Stomach (tissue), 9 donors: ENCODE results near the gene CAPZB. TPM values are rescaled to one million over a fixed set of nuclear protein-coding genes. Genes with fewer than 3 reads are reported as not detected.

Source experiments
- DNase-seq, 2 donors: peaks; one replicate each; pipeline versions ENCODE4 v3.0.0 to v3.0.0-alpha.2; 2013 to 2019
- H3K27ac ChIP-seq, 5 donors: fragments of 200-600 bp in 4 of 5; sonication (generic) in 4 of 5; one replicate each; pipeline ENCODE4 v1.5.1; 2013 to 2019; ENCODE audit warnings: mild to moderate bottlenecking in 1 of 5, moderate library complexity in 1 of 5
- H3K27me3 ChIP-seq, 3 donors: fragments of 200-600 bp; sonication (generic); one replicate each; pipeline ENCODE4 v1.5.1; 2017 to 2019; ENCODE audit warnings: mixed run types in 1 of 3
- H3K36me3 ChIP-seq, 4 donors: fragments of 200-600 bp; sonication (generic); 1 replicate in 3 of 4; 2 replicates in 1 of 4; pipeline ENCODE4 v1.5.1; 2016 to 2019
- H3K4me1 ChIP-seq, 4 donors: fragments of 200-600 bp; sonication (generic); one replicate each; pipeline ENCODE4 v1.5.1; 2016 to 2019
- H3K4me3 ChIP-seq, 4 donors: fragments of 200-600 bp; sonication (generic) in 3 of 4; one replicate each; pipeline ENCODE4 v1.5.1; 2016 to 2019; ENCODE audit warnings: mild to moderate bottlenecking in 1 of 4
- H3K9me3 ChIP-seq, 4 donors: fragments of 200-600 bp; sonication (generic); one replicate each; pipeline ENCODE4 v1.5.1; 2016 to 2019
- CTCF ChIP-seq, 7 experiments: fragments of 450-650 bp in 4 of 7; fragments of 200-600 bp in 3 of 7; sonication (generic) in 3 of 7; IDR thresholded peaks; one replicate each; pipeline ENCODE4 v1.5.1; 2016 to 2019; ENCODE audit warnings: antibody characterized with exemption in 7 of 7, control low read depth in 2 of 7, mild to moderate bottlenecking in 1 of 7
- EP300 ChIP-seq: sonication (generic); formaldehyde crosslinking; IDR thresholded peaks from one replicate; pipeline ENCODE4 v1.6.1; 2017; ENCODE audit warnings: antibody characterized with exemption
- POLR2A ChIP-seq, 4 donors: fragments of 450-650 bp; IDR thresholded peaks; one replicate each; pipeline ENCODE4 v1.6.1; 2016; ENCODE audit warnings: antibody characterized with exemption in 4 of 4, control low read depth in 2 of 4, mild to moderate bottlenecking in 1 of 4, moderate library complexity in 1 of 4
- POLR2AphosphoS5 ChIP-seq, 3 donors: sonication (generic); formaldehyde crosslinking; IDR thresholded peaks; one replicate each; pipeline ENCODE4 v1.6.1; 2016; ENCODE audit warnings: antibody characterized with exemption in 3 of 3
- WGBS, 5 donors: extraction: QIAGEN DNeasy Blood & Tissue Kit in 3 of 5; methylation state at CpG; one replicate each; pipeline versions ENCODE4 v1.1.5 to v1.1.7; 2013 to 2018; 5-methylcytosine and 5-hydroxymethylcytosine counted together
- intact Hi-C: fragments of 100-400 bp; cut with DNase I; formaldehyde crosslinking; loops from one replicate; pipeline ENCODE4 v1.15.1; 2023; ENCODE audit warnings: low total_unique reads
- polyA plus RNA-seq, 3 donors: library from polyadenylated mRNA; stranded (reverse); fragments of 200-250 nt; gene quantifications; one replicate each; pipeline ENCODE4 v1.2.3, GENCODE V29; 2013
- total RNA-seq, 5 donors: library from RNA; depleted of rRNA; stranded (reverse); fragments of >200 nt; gene quantifications; one replicate each; pipeline versions ENCODE4 v1.1.0 to v1.2.3, GENCODE V29; 2014 to 2016
- donor health status: healthy with polysubstance abuse.
- donor health status: Bipolar disorder and iron deficiency.
- donor health status: healthy.

CAPZB gene
- total and polyA plus RNA-seq, 8 donors, result 84.9 to 345 (median 155) TPM

GRCh38 chr1:19430121-19431068 is 54.9 kb downstream of the CAPZB start:
- peak; percentile 64 to 79 for DNase-seq

GRCh38 chr1:19429611-19430010 is 55.7 kb downstream of the CAPZB start:
- Histone ChIP-seq H3K27me3 (no peaks in the 10 kb centered on the region), H3K4me3 (no peak overlapping the region), H3K4me1 (peaks cover 68 to 98% (median 88%) of the 10 kb centered on the region in 4 donors), H3K9me3 (no peaks in the 10 kb centered on the region), H3K36me3 (peaks cover 0 to 4% (median 0%) of the 10 kb centered on the region in 4 donors), H3K27ac (peak overlapping the region; percentile 71 to 90 (median 84))
- no peak for TF ChIP-seq EP300
- no peak for TF ChIP-seq POLR2A (IDR thresholded peaks at IDR 0.05)
- TF ChIP-seq CTCF (IDR thresholded peaks at IDR 0.05), result no peak
- no peak for TF ChIP-seq POLR2AphosphoS5 (IDR thresholded peaks at IDR 0.05)
- DNase-seq, result peak in 1 of 2 donors; percentile 65
- intact Hi-C loops, result no loop called here
- WGBS, 5 donors, result 33 to 62% (median 48%) methylated on average over 4 of the region's 4 CpGs

More at GRCh38 chr1:19430121-19431068, 54.9 kb downstream of the CAPZB start:
- 32 to 50% (median 42%) methylated on average over 16 of the region's 16 CpGs for WGBS, 5 donors
- H3K4me1 ChIP-seq, result peaks cover 68 to 98% (median 87%) of the 10 kb centered on the region in 4 donors
- H3K27me3 ChIP-seq, result no peaks in the 10 kb centered on the region
- TF ChIP-seq POLR2AphosphoS5 (IDR thresholded peaks at IDR 0.05) (peak; percentile 50 to 87 (median 64)), POLR2A (IDR thresholded peaks at IDR 0.05) (no peak)
- peak overlapping the region; percentile 71 to 90 (median 84) for H3K27ac ChIP-seq
- H3K36me3 ChIP-seq, result peaks cover 0 to 4% (median 0%) of the 10 kb centered on the region in 4 donors
- H3K9me3 ChIP-seq, result no peaks in the 10 kb centered on the region
- H3K4me3 ChIP-seq, result no peak overlapping the region
- intact Hi-C loops, result no loop called here

DNA sequence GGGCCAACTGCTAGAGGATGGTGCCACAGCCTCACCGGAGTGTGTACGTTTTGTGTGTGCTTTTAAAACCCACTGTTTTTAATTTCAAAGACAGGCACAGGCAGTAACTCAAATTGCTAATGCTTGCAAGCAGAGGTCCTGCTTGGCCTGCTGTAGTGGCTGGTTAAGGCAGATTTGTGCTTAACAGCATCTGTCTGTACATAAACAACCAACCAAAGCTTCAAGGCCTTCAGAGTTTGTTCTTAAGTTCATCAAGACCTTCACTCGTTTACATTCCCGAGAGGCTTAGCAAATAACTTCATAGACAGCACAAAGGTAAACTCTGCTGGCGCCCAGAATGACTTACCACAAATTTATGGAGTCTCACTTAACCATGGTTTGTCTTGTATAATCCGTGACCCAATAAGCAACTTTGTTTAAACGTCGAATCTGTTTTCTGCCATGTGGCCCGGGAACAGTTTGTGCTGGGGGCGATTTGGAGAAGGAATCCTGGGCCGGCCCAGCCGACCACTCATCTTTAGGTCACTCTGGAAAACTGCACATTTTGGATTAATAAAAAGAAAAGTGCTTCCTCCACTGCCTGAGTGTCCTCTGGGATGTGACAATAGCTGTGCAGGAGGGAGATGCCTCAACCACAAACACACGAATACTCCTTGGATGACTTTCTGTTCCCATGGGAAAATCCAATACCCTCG is 58.1 kb downstream of the CAPZB start:
- WGBS, 5 donors, result 57 to 63% (median 61%) methylated on average over 14 of the region's 14 CpGs
- H3K36me3 ChIP-seq, result peaks cover 0 to 4% (median 0%) of the 10 kb centered on the region in 4 donors
- peak in 1 of 2 donors; percentile 32 for DNase-seq
- H3K27me3 ChIP-seq, result no peaks in the 10 kb centered on the region
- no peaks in the 10 kb centered on the region for H3K9me3 ChIP-seq
- H3K4me3 ChIP-seq, result no peak overlapping the region
- peak overlapping the region; percentile 47 to 90 (median 84) for H3K27ac ChIP-seq
- peaks cover 72 to 96% (median 84%) of the 10 kb centered on the region in 4 donors for H3K4me1 ChIP-seq
- TF ChIP-seq CTCF (IDR thresholded peaks at IDR 0.05), result no peak
- TF ChIP-seq EP300, result peak; percentile 34
- TF ChIP-seq POLR2A (IDR thresholded peaks at IDR 0.05), result no peak
- TF ChIP-seq POLR2AphosphoS5 (IDR thresholded peaks at IDR 0.05), result peak; percentile 36 to 80 (median 75)
- intact Hi-C loops, result no loop called here

- intact Hi-C loops, result no loop called here
- peaks cover 73 to 97% (median 86%) of the 10 kb centered on the region in 4 donors for H3K4me1 ChIP-seq
- TF ChIP-seq POLR2AphosphoS5 (IDR thresholded peaks at IDR 0.05) (peak in 1 of 3 donors; percentile 9), EP300 (no peak), POLR2A (IDR thresholded peaks at IDR 0.05) (no peak), CTCF (IDR thresholded peaks at IDR 0.05) (no peak)
- no peak for DNase-seq
- peaks cover 0 to 4% (median 0%) of the 10 kb centered on the region in 4 donors for H3K36me3 ChIP-seq
- H3K27ac ChIP-seq, result peak overlapping the region; percentile 47 to 90 (median 84)
- no peaks in the 10 kb centered on the region for H3K9me3 ChIP-seq
- no peaks in the 10 kb centered on the region for H3K27me3 ChIP-seq
- 51 to 72% (median 67%) methylated on average over 10 to 13 of the region's 13 CpGs for WGBS, 5 donors
- H3K4me3 ChIP-seq, result no peak overlapping the region
Observed at GRCh38 chr1:19426294-19427086, 58.8 kb downstream of the CAPZB start.
